EH (cell line): ENCODE data around the gene MPZL3.

Source experiments
- DNase-seq: peaks from one replicate; pipeline ENCODE4 v3.0.0-alpha.2; 2015; ENCODE audit warnings: low read depth

The MPZL3 gene

DNA sequence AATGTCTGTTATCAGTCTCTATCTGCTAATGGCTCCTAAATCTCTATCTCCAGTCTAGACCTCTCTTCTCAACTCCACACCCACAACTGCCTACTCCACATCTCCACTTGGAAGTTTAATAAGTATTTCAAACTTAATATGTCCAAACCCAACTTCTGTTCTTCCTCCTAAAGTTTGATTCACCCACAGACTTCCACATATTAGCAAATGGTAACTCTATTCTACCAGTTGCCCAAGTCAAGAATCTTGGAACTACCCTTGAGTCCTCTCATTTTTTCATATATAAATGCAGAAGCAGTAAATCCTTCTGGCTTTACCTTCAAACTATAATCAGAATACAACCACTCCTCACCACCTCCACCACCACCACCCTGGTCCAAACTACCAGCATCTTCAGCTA, 20.7 kb downstream of the MPZL3 start:
- no peak for DNase-seq

DNA sequence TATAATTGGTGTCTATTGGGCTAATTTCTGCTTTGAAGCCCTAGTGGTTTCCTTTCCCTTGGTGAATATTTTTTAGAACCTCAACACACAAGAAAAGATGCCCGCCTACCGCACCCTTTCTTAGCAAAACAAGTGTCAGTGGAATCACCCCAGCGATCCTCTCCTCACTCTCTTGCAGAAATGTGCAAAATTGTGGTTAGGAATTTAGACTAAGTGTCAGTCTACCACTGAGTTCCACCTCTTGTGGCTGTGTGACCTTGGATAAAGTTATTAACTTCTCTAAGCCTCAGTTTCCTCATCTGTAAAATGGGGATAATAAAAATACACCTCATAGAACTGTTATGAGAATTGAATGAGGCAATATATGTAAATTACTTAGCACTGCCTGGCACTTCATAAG, 22.1 kb downstream of the MPZL3 start:
- DNase-seq: no peak

DNA sequence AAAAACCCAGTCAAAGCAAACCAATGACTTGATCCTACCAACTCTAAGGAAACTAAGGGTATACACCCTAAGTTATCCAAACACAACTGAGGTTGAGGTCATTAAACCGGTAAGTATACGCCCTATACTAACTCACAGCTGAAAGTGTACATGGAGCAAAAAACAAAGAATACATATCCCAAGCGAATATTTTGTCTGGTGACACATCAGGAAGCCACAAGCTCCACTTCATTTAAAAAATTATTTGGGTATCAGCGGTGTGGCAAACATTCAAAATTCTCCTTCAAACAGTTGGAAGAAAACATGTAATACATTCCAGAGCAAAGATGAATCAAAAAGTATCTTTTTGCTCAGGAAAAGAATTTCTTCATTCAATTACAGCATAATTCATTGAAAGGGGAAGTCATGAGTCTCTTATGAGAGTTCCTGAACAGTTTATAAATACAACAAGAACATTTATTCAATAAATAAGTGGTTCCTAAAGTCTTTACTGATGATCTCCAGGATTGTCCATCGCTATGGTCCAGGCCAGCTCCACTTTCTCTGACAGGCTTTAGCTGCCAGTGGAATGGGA, 22.8 kb downstream of the MPZL3 start:
- peak; percentile 8 for DNase-seq

DNA sequence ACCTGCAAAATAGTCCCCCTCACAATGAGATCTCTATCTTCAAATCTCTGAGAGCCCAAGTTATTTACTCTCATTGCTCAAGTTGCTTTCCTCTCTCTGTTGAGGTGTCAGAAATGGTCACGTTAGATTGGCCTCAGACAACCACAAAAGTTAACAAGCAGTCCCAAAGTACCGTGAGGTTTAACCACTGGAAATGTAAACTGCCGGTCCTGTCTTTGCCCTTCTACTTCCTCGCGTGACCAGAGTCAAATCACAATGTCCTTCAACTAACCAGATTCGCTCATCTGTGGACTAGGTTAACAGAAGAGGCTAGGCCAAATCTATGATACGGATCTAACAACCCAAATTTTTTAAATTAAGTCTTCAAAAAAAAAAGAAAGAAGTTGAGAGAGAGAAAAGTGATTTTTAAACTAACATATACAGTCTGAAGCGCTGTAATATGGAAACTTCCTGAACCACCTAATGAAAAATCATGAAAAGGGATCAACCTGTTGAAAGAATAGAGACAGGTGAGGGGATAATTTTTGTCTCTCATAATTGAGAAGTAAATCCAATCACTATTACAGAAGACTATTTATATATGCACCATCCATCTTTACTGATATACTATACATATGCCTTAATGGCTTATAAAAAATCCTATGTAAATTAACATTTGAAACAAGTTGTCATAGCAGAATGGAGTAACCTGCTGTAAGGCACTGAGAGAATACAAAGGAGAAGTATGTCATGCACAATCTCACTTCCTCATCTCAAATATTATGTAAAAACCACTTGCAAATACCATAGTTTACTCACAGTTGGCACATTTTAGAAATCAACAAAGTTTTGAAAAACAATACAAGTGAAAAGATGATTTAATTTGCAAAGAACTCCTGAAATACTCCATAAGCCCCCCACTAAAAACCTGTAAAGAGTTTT, 24.0 kb downstream of the MPZL3 start:
- no peak for DNase-seq

DNA sequence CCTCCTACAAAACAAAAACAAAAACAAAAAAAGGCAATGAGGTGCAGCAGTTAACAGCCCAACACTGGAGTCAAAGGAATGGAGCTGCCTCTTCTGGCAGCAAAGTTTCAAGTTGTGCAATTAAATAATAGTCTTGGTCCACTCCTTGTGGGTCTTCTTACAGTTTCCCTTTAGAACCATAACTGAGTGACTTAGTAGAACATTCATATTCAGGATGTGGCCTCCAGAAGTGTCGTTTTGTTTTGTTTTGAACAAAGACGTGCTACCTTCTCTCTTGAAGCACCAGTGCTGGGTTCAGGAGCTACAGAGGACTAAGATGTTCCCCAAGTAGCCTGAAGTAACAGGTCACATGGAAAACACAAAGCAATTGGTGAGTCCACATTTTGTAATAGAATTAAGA, 25.4 kb downstream of the MPZL3 start:
- no peak for DNase-seq

DNA sequence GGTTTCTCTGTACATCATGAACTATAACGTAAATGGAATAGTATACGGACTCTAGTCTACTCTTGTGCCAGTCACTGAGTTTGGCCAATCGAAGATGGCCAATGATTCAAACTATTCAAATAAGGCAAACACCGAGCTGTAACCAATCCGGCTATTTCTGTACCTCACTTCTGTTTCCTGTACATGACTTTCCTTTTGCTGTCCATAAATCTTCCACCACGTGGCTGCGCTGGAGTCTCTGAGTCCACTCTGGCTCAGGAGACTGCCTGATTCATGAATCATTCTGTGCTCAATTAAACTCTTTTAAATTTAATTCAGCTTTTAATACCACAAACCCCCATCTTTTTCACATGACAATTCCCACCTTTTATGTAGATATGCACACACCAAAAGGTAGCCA, 25.9 kb downstream of the MPZL3 start:
- DNase-seq: peak; percentile 18

DNA sequence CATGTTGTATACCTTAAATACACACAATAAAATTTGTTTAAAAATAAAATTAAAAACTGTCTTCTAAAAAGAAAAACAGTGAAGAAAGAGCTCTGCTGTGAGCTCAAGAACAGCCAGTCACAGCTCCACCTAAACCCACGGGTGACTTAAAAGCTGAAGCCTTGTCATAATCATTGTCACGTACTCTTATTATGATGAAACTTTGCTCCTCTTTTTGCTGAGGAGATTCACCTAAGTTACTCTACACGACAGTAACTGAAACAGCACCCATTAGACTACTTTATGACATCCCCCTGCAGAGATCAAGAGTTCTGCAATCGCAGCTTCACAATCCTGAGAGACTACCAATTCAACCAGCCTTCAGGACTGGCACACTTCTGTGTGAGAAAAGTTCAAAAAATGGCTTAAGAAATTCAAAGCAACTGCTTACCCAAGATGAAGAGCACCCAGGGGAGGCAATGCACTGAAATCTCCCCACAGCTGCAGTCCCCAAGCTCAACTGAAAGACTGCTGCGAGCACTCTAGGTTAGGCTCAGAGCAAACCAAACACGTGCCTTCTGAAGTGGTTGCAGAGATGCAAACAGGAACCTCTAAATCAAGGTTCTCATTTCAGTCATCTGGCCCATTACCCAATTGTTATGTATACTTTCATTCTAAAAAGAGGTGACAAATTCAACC, 27.5 kb downstream of the MPZL3 start, which contains the start of gene JAML:
TSS of gene JAML (minus strand) at position 501 of the 678 bp plus-strand sequence. CDS start 10,145 bp downstream, outside the sequence.
- DNase-seq: no peak

DNA sequence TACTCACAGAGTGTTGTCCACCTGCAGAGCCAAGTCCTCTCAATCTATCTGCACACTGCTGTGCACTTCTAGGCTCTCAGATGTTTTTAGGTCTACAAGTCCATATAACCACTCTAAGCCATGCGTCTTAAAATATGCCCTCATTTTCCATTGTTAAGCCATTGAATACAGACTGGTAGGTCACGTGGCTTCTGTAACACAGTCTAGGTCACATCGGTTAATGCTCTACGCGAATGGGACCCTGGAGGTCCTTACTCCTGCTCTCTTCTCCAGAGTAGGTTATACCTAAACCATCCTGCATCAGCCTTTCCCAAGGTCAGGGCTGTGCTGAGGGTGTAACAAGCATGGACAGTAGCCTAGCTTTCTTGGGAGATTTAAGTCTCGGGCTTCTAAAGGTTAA, 28.2 kb downstream of the MPZL3 start:
- no peak for DNase-seq

DNA sequence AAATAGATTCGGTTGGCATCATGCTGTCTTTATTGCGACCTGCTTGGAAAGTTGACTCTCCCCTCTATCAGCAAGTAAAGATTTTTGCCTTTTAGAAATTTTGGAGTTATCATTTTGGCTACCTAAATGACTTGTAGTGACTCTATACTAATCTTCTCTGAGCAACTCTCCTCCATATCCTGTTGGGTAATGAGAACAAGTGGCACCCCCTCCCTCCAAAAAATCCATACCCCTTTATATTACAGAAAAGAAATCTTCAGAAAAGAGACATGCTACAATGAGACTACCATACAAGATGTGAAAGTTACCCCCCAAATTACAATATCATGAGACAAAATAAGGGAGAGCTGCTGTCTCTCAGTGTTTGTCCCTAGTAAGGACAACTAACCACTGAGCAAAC, 28.6 kb downstream of the MPZL3 start:
- no peak for DNase-seq

DNA sequence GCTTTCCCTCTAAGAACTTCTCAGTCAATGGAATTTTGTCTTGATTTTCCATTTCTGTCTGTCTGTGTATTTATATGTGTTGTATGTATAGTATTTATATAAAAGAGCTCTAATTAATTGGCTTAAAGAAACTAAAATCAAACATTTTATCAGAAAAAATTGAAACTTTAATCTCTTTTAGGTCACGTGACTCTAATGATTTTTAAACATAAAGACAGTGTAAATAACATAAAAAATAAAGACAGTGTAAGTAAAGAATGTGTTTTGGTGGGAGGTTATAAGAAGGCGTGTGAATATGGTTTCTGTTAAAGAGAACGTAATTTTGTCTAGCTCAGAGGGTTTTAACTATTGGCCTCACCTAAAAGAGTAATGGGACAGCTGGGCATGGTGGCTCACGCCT, 29.7 kb downstream of the MPZL3 start:
- no peak for DNase-seq

DNA sequence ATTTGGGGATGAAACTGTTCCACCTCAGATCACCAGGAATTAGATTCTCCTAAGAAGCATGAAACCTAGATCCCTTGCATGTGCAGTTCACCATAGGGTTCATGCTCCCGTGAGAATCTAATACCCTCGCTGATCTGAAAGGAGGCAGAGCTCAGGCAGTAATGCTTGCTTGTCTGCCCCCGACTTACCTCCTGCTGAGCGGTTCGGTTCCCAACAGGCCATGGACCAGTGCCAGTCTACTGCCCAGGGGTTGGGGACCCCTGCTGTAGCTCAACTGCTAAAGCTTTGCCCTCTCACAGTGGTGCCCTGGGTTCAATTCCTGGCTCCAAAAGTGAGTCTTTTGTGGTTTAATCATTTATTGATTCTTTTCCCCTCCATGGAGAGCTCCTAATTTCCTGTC, 30.7 kb downstream of the MPZL3 start:
- no peak for DNase-seq

DNA sequence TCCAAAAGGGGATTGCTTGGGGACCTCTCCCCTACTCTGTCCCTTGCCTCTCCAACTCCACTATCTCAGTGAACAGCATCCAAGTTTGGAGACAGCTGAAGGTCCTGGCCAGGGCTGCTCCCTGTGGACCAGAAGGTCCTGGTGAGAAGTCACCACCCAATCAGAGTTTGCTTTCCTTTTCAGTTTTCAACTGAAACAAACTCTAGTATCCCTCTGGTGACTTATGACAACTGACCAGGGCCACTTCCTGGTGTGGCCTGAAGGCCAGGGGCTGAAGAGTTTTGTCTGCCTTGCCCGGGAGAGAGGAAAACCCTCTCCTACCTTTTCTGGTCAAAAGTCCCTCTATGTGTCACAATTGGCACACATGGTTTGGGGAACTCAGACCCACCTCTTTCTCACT, 32.4 kb downstream of the MPZL3 start:
- DNase-seq: no peak

DNA sequence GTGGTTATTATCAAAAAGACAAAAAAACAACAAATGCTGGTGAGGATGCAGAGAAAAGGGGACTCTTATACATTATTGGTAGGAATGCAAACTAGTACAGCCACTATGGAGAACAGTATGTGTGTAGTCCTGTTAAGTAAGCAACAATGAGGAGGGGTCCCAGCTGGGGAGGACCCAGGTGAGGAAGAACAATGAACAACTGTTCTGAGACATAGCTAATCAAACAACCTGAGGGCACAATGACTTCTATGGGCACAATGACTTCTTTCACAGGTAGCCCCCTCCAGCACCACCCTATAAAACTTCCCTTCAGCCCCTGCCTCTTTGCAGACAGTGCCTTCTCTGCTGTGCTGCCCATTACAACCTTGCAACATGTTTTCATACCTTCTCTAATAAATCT, 32.9 kb downstream of the MPZL3 start:
- no peak for DNase-seq

DNA sequence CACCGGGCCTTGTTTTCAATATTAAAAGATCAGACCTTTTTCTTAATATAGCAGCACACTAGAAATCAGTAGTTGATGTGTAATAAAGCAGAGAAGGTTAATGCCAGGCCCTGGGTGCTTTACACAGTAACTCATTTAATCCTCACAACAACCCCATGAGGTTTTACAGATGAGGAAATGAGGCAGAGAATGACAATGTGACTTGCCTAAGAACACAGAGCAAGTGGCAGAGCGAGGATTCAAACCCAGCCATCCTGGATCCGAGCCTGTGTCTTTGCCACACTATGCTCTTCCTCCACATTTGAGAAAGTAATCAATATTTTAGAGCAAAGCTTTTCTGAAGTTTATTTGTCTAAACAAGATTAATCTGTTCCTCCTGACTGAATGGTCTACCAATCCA, 34.6 kb downstream of the MPZL3 start:
- DNase-seq: no peak

DNA sequence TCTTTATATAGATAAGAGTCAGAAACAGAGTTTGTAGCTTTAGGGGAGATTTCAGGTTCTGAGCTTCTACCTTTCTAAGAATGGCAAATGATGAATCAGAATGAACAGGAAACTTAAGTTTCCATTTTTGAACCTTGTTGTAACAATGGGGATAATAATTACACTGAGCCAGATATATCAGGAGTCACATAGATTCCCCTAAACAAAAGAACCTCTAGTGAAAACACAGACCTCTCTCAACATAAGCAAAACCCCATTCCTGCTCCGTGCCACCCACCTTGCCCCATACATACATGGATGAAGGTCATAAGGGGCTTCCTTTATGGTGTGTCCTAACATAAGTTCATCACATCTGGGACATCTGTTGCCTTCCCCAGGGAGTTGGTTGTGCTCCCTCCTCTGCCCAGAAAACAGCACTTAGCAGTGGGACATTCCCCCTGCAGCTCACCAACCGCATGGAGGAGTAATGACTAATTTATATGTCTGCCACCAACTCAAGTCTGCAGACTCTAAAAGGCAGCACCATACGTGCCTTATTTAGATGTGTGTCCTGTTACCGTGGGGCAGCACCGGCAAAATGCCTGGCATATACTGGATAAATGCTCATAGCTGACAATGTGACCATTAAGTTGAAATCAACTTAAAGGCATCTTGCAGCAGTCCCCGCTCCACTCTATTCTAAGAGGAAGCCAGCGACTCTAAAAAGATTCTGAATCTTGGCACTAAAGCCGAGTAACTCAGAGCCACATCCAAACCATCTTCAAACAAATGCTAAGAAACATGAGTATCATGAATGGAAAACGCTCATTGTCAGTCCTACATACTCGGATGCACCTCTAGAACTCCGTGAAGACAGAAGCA, 35.3 kb downstream of the MPZL3 start:
- DNase-seq: no peak

DNA sequence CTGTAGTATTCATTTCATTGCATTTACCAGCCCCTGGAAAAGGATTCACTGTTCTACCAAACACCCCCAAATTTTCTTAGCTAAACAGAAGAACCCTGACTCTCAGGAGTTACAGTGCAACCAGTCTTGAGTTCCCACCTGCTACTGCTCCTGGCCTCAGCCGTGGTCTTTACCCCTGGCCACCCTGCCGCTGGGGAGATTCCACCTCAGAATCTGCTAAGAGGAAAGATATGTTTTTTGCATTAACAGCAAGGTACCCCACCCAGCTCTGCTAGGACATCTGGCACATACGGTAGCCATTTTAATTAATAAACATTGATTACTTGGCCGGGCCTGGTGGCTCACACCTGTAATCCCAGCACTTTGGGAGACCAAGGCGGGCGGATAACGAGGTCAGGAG, 36.4 kb downstream of the MPZL3 start:
- DNase-seq: no peak

DNA sequence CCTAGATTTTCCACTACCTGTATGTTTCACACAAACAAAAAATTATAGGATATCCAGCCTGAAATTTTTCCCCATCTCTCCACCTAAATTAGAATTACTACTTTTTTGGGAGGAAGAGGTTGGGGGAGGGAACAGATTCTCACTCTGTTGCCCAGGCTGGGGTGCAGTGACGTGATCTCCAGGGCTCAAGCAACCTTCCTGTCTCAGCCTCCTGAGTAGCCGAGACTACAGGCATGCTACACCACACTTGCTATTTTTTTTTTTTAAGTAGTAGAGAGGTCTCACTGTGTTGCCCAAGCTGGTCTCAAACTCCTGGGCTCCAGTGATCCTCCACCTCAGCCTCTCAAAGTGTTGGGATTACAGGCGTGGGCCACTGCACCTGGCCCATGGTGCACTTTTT, 36.9 kb downstream of the MPZL3 start:
- no peak for DNase-seq

DNA sequence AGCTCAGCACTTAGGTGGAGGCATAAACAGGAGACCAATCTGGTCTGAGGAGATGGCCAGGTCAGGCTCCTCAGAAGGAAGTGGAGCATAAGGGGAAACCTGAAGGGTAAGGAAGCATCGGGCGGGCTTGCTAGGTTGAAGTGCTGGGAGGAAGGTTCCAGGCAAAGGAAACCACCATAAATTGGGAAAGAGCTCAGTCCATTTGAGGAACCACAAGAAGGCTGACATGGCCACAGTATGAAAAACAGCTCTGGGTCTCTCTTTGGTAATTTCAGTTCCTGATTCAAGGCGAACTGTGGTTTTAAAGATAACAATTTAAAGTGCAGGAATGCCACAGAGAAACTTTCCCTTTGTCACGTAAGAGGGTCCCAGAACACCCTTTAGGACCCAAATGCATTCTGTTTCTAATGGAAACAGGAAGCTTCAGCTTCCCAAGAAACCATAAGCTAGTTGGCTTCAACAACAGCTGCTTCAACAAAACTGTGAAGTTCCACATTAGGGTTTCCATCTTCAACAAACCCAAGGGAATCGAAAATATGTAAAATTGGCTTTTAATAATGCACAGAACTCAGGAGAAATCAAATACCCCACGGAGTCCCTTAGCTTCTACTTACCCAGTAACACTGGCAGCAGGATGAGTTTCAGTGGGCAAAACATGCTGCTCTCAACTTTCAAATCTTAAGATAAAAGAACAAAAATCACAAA, 37.8 kb downstream of the MPZL3 start:
- DNase-seq: no peak

DNA sequence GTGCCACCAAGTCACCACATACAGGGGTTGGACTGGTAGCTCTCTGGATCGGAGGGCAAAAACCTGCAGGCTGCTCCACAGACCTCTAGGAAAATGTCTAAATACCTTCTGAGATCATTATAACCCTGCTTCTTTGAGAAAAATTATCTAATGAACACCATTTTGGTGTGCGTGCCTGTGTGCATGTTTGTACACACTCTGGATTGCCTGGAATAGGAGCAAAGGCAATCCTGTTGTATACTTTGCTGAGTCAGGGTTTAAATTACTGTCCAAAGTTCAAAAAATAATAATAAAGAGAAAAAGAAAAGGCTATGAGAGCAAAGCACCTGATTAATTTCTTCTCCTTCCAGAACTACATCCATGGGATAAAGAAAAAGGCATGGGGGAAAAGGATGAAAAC, 38.4 kb downstream of the MPZL3 start:
- no peak for DNase-seq

DNA sequence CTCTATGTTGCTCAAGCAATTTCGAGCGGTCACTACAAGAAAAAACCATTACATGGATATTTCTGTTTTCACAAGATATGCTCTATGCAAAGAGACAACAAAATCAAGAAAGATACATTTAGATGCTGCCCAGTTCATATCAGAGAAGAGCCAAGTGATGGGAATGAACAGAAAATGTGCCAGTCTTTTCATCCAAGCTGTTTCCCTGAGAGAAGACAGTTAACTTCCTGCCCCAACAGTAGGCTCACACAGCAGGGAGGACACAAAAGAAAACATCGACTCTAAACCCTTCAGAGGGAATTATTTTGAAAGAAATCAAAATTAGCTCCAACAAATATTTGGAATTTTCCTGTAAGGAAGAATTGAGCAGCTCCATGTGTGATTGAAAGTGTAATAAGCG, 39.0 kb downstream of the MPZL3 start:
- DNase-seq: no peak

DNA sequence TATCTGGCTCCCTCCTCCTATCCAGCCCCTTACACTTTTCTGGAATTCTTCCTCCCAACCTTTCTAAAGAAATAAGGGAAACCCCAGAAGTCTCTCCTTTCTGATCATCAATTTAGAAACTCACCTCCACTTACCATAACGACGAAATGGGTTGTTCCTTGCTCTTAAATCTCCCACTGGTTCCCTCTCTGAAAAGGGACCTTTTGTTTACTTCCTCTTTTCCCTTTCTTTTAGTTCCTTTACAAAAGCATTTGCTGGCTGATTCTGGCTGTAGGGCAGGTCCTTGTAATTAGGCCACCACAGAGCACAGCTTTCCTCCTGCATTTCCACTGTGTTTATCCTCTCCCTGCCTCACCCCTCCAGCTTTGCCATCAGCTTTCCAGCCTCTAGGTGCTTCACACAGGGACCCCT, 39.4 kb downstream of the MPZL3 start:
- no peak for DNase-seq
